Body of pancreas (tissue), 4 donors: Measurements from ENCODE around the gene WWOX. TPM values are rescaled to one million over a fixed set of nuclear protein-coding genes. Genes with fewer than 3 reads are reported as not detected.

ENCODE experiments used
- ATAC-seq: fragments of 150-250 bp; one replicate; pipeline ENCODE4 v1.9.1; 2016
- DNase-seq, 4 donors: peaks; one replicate each; pipeline ENCODE4 v3.0.0-alpha.2; 2019
- H3K27ac ChIP-seq, 4 donors: fragments of 200-600 bp; sonication (generic); 1 replicate in 3 of 4; 2 replicates in 1 of 4; pipeline versions ENCODE4 v1.5.1 to v1.6.1; 2016 to 2019; ENCODE audit warnings: mild to moderate bottlenecking in 1 of 4, mixed read lengths in 1 of 4, moderate library complexity in 1 of 4
- H3K27me3 ChIP-seq, 2 donors: fragments of 200-600 bp; sonication (generic); one replicate each; pipeline ENCODE4 v1.6.0; 2016; ENCODE audit warnings: mild to moderate bottlenecking in 1 of 2
- H3K36me3 ChIP-seq, 2 donors: fragments of 200-600 bp; sonication (generic); replicated peaks in 1 of 2; 2 replicates each; pipeline ENCODE4 v1.5.1; 2016; ENCODE audit warnings: low read depth in 2 of 2; ENCODE audit not compliant: insufficient read depth in 1 of 2
- H3K4me1 ChIP-seq: fragments of 200-600 bp; sonication (generic); one replicate; pipeline ENCODE4 v1.6.0; 2016
- H3K4me3 ChIP-seq, 2 donors: fragments of 200-600 bp; sonication (generic); 1 replicate in 1 of 2; 2 replicates in 1 of 2; pipeline ENCODE4 v1.5.1; 2016 to 2019
- H3K9me3 ChIP-seq, 3 donors: fragments of 200-600 bp; sonication (generic); 1 replicate in 2 of 3; 2 replicates in 1 of 3; pipeline ENCODE4 v1.5.1; 2016
- CTCF ChIP-seq, 7 experiments: fragments of 450-650 bp in 4 of 7; fragments of 200-600 bp in 3 of 7; sonication (generic) in 3 of 7; IDR thresholded peaks; one replicate each; pipeline ENCODE4 v1.5.1; 2016 to 2019; ENCODE audit warnings: antibody characterized with exemption in 7 of 7
- POLR2A ChIP-seq, 3 donors: fragments of 450-650 bp; IDR thresholded peaks; one replicate each; pipeline ENCODE4 v1.6.1; 2016; ENCODE audit warnings: antibody characterized with exemption in 3 of 3, mild to moderate bottlenecking in 2 of 3
- WGBS, 2 donors: methylation state at CpG; one replicate each; pipeline ENCODE4 v1.1.5; 2017; 5-methylcytosine and 5-hydroxymethylcytosine counted together
- intact Hi-C: fragments of 100-400 bp; cut with DNase I; formaldehyde crosslinking; loops from one replicate; pipeline ENCODE4 v1.15.1; 2023
- total RNA-seq, 2 donors: library from RNA; depleted of rRNA; stranded (reverse); fragments of >200 nt; gene quantifications; one replicate each; pipeline ENCODE4 v1.1.0, GENCODE V29; 2016

WWOX gene
- total RNA-seq, 2 donors from 2014 or later = 52.7 to 67.2 TPM

GRCh38 chr16:78624366-78624765, 524.9 kb downstream of the WWOX start:
- DNase-seq (no peak), ATAC-seq (no peak)
- Histone ChIP-seq H3K9me3 (no peaks in the 10 kb centered on the region), H3K4me1 (no peaks in the 10 kb centered on the region), H3K36me3 (no peaks in the 10 kb centered on the region), H3K27me3 (no peaks in the 10 kb centered on the region), H3K4me3 (no peak overlapping the region), H3K27ac (no peak overlapping the region)
- intact Hi-C loops = no loop called here
- no peak for TF ChIP-seq POLR2A (IDR thresholded peaks at IDR 0.05)
- no peak for TF ChIP-seq CTCF (IDR thresholded peaks at IDR 0.05)
- 17 to 27% methylated on average over 2 of the region's 2 CpGs for WGBS, 2 donors

- Histone ChIP-seq H3K4me3 (no peak overlapping the region), H3K27me3 (no peaks in the 10 kb centered on the region), H3K4me1 (no peaks in the 10 kb centered on the region), H3K36me3 (no peaks in the 10 kb centered on the region), H3K9me3 (no peaks in the 10 kb centered on the region), H3K27ac (no peak overlapping the region)
- whole genome bisulfite sequencing, 2 donors = 88 to 91% methylated on average over 8 of the region's 8 CpGs
- TF ChIP-seq CTCF (IDR thresholded peaks at IDR 0.05) (no peak), POLR2A (IDR thresholded peaks at IDR 0.05) (no peak)
- DNase-seq (no peak), ATAC-seq (no peak)
- intact Hi-C loops = no loop called here
Measured at GRCh38 chr16:78628461-78629045, 529.1 kb downstream of the WWOX start.

- 0 to 63% methylated on average over 1 of the region's 1 CpG for WGBS, 2 donors
- DNase-seq (no peak), ATAC-seq (no peak)
- H3K36me3 ChIP-seq = no peaks in the 10 kb centered on the region
- no peak for TF ChIP-seq POLR2A (IDR thresholded peaks at IDR 0.05)
- TF ChIP-seq CTCF (IDR thresholded peaks at IDR 0.05) = no peak
- H3K4me3 ChIP-seq = no peak overlapping the region
- H3K9me3 ChIP-seq = no peaks in the 10 kb centered on the region
- no peaks in the 10 kb centered on the region for H3K27me3 ChIP-seq
- intact Hi-C loops = no loop called here
- no peak overlapping the region for H3K27ac ChIP-seq
- no peaks in the 10 kb centered on the region for H3K4me1 ChIP-seq
Measured at GRCh38 chr16:78629173-78629572, 529.7 kb downstream of the WWOX start.

- DNase-seq (no peak), ATAC-seq (no peak)
- TF ChIP-seq CTCF (IDR thresholded peaks at IDR 0.05) = no peak
- TF ChIP-seq POLR2A (IDR thresholded peaks at IDR 0.05) = no peak
- WGBS, 2 donors = 88 to 95% methylated on average over 3 of the region's 3 CpGs
- Histone ChIP-seq H3K4me3 (no peak overlapping the region), H3K36me3 (no peaks in the 10 kb centered on the region), H3K27me3 (no peaks in the 10 kb centered on the region), H3K4me1 (no peaks in the 10 kb centered on the region), H3K27ac (no peak overlapping the region), H3K9me3 (no peaks in the 10 kb centered on the region)
- intact Hi-C loops = no loop called here
Measured at GRCh38 chr16:78630102-78630501, 530.6 kb downstream of the WWOX start.

GRCh38 chr16:78633551-78633950, 534.1 kb downstream of the WWOX start:
- no peak overlapping the region for H3K4me3 ChIP-seq
- ATAC-seq (no peak), DNase-seq (no peak)
- TF ChIP-seq CTCF (IDR thresholded peaks at IDR 0.05) (no peak), POLR2A (IDR thresholded peaks at IDR 0.05) (no peak)
- intact Hi-C loops = no loop called here
- no peaks in the 10 kb centered on the region for H3K4me1 ChIP-seq
- 79 to 86% methylated on average over 12 of the region's 12 CpGs for WGBS, 2 donors
- no peaks in the 10 kb centered on the region for H3K27me3 ChIP-seq
- no peaks in the 10 kb centered on the region for H3K36me3 ChIP-seq
- no peak overlapping the region for H3K27ac ChIP-seq
- no peaks in the 10 kb centered on the region for H3K9me3 ChIP-seq
